ENCODE results near the gene CST3.
A peak's percentile ranks its signal among the peaks of the same experiment; 100 is the strongest.
"Not testable (repeated sequence)": the region's sequence is repeated elsewhere in the genome, so short reads cannot be mapped to it uniquely, and the experiment has no call there.

Gene CST3

GRCh38 chr20:23628402-23629016 is 9.2 kb downstream of the CST3 start:
- no peak for DNase-seq (ENCODE audit: low spot score)

GRCh38 chr20:23627501-23627900 is 10.3 kb downstream of the CST3 start:
- no peak for DNase-seq (ENCODE audit: low spot score)

- DNase-seq (ENCODE audit: low spot score): no peak
These were observed 11.6 kb downstream of the CST3 start for GRCh38 chr20:23626040-23626620.

- DNase-seq (ENCODE audit: low spot score): no peak
These were observed 12.4 kb downstream of the CST3 start for GRCh38 chr20:23625236-23625964.

- DNase-seq (ENCODE audit: low spot score): no peak
These were observed 13.4 kb downstream of the CST3 start for GRCh38 chr20:23624324-23624691.

GRCh38 chr20:23623666-23624323 is 14.0 kb downstream of the CST3 start:
- no peak for DNase-seq (ENCODE audit: low spot score)

- peak; percentile 84 for DNase-seq (ENCODE audit: low spot score)
These were observed 14.9 kb downstream of the CST3 start for GRCh38 chr20:23622839-23623343.

- DNase-seq (ENCODE audit: low spot score): not testable (repeated sequence)
These were observed 15.4 kb downstream of the CST3 start for GRCh38 chr20:23622401-23622800.

GRCh38 chr20:23620670-23621386 is 16.9 kb downstream of the CST3 start:
- DNase-seq (ENCODE audit: low spot score): not testable (repeated sequence)

- DNase-seq (ENCODE audit: low spot score): no peak
These were observed 23.6 kb downstream of the CST3 start for GRCh38 chr20:23614163-23614562.

- no peak for DNase-seq (ENCODE audit: low spot score)
These were observed 24.1 kb downstream of the CST3 start for GRCh38 chr20:23613676-23614075.

GRCh38 chr20:23612396-23612795 is 25.4 kb downstream of the CST3 start:
- no peak for DNase-seq (ENCODE audit: low spot score)

GRCh38 chr20:23609486-23610109 is 28.2 kb downstream of the CST3 start:
- no peak for DNase-seq (ENCODE audit: low spot score)

GRCh38 chr20:23608251-23608846 is 29.4 kb downstream of the CST3 start:
- DNase-seq (ENCODE audit: low spot score): no peak

- DNase-seq (ENCODE audit: low spot score): no peak
These were observed 30.1 kb downstream of the CST3 start for GRCh38 chr20:23607497-23608245.

- peak; percentile 88 for DNase-seq (ENCODE audit: low spot score)
These were observed 31.1 kb downstream of the CST3 start for GRCh38 chr20:23606652-23607049.

GRCh38 chr20:23605867-23606651 is 31.7 kb downstream of the CST3 start, which contains the start of gene CST9:
Gene CST9 (minus strand): TSS chr20:23605917. CDS start chr20:23605864, 53 bp downstream.
- no peak for DNase-seq (ENCODE audit: low spot score)

GRCh38 chr20:23604306-23604705 is 33.4 kb downstream of the CST3 start:
- no peak for DNase-seq (ENCODE audit: low spot score)

GRCh38 chr20:23603321-23603720 is 34.4 kb downstream of the CST3 start:
- DNase-seq (ENCODE audit: low spot score): no peak

All from AG08396 (cell line).